HG03439 (cell line): ENCODE measurements around the gene ALAD.
"Not testable (repeated sequence)": the region's sequence is repeated elsewhere in the genome, so short reads cannot be mapped to it uniquely, and the experiment has no call there.

Experiments used
- ATAC-seq: cut with Tn5 transposase; IDR thresholded peaks from one replicate; pipeline ENCODE4 v1.9.1; 2021; ENCODE audit warnings: mild to moderate bottlenecking, moderate library complexity; ENCODE audit not compliant: unreplicated experiment

The ALAD gene

GRCh38 chr9:113399646-113400200 lies 1.4 kb downstream of the ALAD start:
- no peak for ATAC-seq

- ATAC-seq: no peak
Measured at GRCh38 chr9:113398796-113399195, 2.3 kb downstream of the ALAD start.

- ATAC-seq: no peak
Measured at GRCh38 chr9:113397203-113397631, 3.9 kb downstream of the ALAD start.

GRCh38 chr9:113395000-113395861 lies 5.9 kb downstream of the ALAD start:
- no peak for ATAC-seq

- ATAC-seq: no peak
Measured at GRCh38 chr9:113393281-113393680, 7.8 kb downstream of the ALAD start.

GRCh38 chr9:113391917-113392316 lies 9.2 kb downstream of the ALAD start:
- no peak for ATAC-seq

GRCh38 chr9:113390192-113390960 lies 10.7 kb downstream of the ALAD start:
- no peak for ATAC-seq

- no peak for ATAC-seq
Measured at GRCh38 chr9:113389451-113389850, 11.6 kb downstream of the ALAD start.

- no peak for ATAC-seq
Measured at GRCh38 chr9:113388833-113389232, 12.3 kb downstream of the ALAD start.

- ATAC-seq: no peak
Measured at GRCh38 chr9:113387560-113388230, 13.4 kb downstream of the ALAD start.

- ATAC-seq: no peak
Measured at GRCh38 chr9:113386571-113387393, 14.3 kb downstream of the ALAD start.

GRCh38 chr9:113381909-113382411 lies 19.1 kb downstream of the ALAD start:
- no peak for ATAC-seq

GRCh38 chr9:113381441-113381840 lies 19.6 kb downstream of the ALAD start:
- ATAC-seq: not testable (repeated sequence)

- ATAC-seq: peak; percentile 52
Measured at GRCh38 chr9:113380869-113381378, 20.2 kb downstream of the ALAD start.

GRCh38 chr9:113379829-113380210 lies 21.3 kb downstream of the ALAD start:
- not testable (repeated sequence) for ATAC-seq

GRCh38 chr9:113379094-113379828 lies 21.8 kb downstream of the ALAD start:
- ATAC-seq: not testable (repeated sequence)

- ATAC-seq: peak; percentile 68
Measured at GRCh38 chr9:113376634-113377567, 24.2 kb downstream of the ALAD start, which contains the start of gene HDHD3. Gene HDHD3 (minus strand): TSS chr9:113376986. CDS start chr9:113374354, 2,632 bp downstream.
